HTERT RPE-1 (cell line): ENCODE measurements around the gene PHLDB1.

ENCODE experiments used
- in situ Hi-C: fragments of 300-500 bp; cut with MboI; formaldehyde crosslinking; loops from 4 replicates; pipeline ENCODE4 v1.14.3; 2020; ENCODE audit warnings: low sequenced_read_pairs

The PHLDB1 gene

DNA sequence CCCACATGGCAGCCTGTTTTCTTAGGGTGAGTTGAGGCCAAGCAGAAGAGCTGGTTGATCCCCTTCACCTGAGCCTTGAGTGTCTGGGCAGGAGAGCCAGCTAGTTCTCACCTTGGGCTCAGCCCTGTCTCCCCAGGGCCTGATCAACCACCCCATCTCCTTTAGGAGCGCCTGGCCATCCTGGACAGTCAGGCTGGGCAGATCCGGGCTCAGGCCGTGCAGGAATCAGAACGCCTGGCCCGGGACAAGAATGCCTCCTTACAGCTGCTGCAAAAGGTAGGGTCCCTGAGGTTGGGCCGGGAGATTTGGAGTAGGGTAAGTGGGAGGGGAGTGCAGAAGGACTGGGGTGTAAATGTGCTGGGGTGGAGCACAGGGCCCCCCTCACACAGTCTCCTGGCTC is 31.3 kb downstream of the PHLDB1 start:
- in situ Hi-C loops: no loop called here

DNA sequence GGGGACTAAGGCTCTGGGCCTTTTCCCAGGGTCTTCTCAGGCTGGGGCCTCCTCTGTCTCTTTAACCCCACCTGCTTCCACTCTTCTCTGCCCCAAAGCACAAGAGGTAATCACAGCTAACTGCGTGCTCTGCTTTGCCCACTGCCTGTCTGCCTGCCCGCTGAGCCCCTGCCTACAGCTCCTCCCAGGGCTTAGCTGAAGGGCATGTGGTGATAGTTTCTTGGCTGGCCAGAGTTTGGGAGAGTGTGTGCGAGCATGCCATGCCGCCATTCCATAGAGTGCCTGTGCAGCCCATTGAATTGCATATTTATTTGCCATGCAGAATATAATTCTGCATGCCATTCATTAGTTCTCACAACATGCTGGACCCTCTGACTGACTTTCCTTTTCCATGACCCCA is 32.5 kb downstream of the PHLDB1 start:
- in situ Hi-C loops: no loop called here

DNA sequence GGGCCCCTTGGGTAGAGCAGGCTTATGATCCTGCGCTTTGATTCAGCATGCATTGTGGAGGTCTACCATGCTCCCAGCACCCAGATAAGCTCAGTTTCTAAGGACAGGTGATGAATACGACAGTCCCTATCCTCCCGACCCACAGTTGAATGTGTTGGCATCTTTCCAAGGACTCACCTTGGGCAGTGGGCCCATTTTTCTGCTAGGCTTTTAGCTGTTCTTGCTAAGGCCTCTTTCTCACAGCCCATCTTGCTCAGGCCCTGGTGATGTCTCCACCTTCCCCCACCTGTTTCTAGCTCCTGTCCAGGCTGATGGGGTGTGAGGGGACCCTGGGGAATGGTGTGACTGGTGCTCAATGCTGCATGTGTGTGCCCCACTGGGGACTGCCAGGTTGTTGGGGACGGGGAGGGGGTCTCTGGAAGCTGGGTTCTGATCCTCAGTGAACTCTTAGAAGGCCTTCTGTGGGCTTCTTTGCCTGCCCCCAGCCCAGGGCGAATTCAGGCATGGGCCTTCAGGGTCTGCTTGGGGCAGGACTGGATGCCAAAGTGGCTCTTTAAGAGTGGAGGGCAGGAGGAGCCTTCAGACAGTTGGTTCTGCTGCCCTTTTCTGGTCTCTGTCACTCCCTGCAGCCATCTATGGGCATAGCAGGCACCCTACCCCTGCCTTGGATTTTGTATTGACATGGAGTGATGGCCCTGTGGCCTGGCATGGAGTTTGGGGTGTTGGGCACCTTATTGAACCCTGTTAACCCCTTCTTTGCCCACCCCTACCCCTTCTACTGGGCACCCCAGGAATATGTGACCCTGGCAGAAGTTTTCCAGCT is 33.1 kb downstream of the PHLDB1 start:
- in situ Hi-C loops: no loop called here

DNA sequence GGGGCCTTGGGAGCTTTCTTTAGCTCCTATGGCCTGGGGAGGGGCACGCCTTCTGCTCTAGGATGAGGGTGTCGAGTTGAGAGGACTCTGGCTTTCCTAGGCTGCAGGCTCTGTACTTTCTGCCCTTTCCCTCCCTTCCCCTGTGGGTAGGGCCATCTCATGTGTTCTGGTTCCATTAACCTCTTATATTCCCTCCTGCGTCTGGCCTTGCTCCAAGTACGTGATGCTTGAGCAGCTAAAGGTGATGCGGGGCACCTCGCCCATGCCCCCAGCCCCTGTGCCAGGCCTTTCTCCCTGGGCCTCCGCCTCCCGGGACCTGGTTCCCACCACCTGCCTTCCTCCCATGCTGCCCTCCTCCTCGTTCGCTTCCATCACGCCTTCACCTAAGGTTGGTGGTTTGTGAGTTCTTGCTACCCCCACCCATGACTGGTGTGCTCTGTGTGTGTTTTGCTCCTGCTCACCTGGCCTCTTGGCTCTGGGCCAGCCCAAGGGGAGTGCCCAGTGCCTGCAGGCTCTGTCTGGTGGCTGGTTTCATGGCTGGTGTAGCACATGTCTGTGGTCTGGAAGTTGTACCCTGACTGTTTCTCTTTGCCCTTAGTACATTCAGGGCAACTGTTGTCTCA is 34.1 kb downstream of the PHLDB1 start:
- in situ Hi-C loops: no loop called here

DNA sequence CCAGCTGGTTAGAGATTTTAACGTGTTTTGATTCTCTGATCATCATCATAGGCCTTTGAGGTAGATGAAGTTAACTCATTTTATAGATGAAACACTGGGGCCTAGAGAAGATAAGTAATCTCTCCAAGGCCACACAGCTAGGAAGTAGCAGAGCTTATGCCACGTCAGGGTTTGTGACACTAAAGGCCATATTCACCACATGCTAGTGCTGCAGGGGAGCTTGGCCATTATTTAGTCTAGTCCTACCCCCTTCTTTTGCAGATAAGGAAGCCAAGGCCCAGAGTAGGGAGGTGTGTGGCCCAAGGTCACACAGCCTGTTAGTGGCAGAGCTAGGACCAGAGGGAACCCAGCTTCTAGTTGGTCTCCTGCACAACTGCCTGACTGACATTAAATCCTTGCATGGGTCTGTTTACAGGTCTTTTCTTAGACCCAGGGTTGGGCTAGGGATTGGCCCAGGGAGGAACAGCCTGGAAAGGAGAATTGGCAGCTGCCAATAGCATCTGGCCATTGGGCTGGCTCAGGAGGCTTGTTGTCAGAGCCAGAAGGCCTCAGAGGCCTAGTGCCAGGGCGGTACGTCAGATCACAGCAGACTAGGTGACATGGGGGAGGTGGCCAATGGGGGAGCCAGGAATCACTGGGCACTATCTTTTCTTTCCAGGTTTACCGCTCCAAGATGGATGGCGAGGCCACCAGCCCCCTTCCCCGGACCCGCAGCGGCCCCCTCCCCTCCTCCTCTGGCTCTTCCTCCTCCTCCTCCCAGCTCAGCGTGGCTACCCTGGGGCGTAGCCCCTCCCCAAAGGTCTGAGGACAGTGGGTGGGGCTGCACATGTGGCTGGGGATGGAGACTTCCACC is 36.0 kb downstream of the PHLDB1 start:
- in situ Hi-C loops: no loop called here

DNA sequence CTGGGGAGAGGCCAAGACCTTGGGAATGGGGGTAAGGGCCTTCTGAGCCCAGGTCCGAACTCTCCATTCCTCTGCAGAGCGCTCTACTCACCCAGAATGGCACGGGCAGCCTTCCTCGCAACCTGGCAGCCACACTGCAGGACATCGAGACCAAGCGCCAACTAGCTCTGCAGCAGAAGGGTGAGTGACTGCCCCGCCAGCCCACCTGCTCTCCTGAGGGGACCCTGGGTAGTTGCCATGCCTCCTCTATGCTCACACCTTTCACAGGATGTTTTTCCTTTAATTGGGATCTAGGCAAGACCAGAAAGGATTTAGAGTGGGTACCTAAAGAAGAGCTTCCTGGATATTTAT is 36.6 kb downstream of the PHLDB1 start:
- in situ Hi-C loops: no loop called here

DNA sequence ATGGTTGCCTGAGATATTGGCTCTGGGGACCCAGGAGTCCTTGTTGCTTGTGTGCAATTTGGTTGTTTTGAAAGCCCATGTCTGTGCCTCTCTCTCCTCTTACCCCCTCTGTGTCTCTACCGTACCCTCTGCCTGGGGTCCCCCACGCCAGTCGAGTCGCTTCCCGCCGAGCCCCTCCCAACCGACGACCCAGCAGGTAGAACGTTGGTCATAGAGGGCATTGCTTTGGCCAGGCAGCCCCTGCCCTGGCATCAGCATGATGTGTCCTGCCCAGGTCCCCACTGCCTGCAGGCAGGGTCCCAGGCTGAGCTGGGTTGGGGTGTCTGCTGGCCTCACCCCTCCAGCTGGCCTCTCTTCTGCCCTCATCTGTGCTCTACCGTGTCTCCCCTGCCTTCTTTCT is 37.1 kb downstream of the PHLDB1 start:
- in situ Hi-C loops: no loop called here

DNA sequence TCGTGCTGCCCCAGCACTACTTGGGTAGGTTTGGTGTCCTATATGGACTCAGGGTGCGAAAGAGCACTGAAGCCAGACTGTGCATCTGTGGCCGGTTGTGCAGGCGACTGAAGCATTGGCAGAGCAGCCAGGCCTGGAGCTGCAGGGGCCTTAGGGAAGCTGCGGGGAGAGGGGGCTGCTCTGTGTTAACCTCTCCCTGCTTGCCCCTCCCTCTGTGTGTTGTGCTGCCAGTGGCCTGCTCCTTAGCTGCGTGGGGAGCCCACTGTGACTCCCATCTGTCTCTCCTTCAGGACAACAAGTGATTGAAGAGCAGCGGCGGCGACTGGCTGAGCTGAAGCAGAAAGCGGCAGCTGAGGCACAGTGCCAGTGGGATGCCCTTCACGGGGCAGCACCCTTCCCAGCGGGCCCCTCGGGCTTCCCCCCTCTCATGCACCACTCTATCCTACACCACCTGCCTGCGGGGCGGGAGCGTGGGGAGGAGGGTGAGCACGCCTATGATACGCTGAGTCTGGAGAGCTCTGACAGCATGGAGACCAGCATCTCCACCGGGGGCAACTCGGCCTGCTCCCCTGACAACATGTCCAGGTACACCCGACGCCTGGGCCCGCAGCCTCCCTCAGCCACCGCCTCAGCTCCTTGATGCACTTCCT is 37.8 kb downstream of the PHLDB1 start:
- in situ Hi-C loops: no loop called here

DNA sequence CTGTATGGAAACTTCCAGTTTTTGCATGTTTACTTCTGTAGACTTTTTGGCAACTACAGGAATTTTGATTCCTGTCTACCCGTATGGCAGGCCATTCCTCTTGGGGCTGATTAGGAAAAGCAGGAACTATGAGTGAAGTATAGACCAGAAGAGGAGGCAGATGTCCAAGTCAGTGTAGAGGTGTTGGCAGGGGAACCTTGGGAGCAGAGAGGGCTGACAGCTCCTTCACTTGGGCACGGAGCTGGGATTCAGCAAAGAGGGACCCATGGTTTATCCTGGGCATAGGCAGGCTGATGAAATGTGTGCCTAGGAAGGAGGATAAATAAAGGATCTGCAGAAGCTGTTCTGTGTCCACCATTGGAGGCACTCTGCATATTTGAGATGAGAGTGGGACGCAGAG is 39.0 kb downstream of the PHLDB1 start:
- in situ Hi-C loops: no loop called here

DNA sequence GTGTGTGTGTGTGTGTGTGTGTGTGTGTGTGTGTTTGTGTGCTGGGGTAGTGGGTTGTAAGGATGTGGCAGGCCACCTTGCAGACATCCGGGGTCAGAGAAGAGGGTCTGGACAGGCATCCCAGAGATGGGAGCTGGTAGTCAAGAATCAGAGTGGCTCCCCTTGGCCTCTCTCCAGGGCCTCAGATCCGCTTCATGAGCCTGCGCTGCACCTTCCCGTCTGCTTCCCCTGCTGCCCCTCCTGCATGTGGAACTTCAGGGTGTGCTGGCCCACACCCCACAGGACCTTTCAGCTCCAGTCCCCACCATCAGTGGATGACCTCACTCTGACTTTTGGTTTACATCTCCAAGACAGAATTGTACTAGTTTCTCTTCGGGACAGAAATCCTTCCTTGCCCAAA is 40.9 kb downstream of the PHLDB1 start:
- in situ Hi-C loops: no loop called here

DNA sequence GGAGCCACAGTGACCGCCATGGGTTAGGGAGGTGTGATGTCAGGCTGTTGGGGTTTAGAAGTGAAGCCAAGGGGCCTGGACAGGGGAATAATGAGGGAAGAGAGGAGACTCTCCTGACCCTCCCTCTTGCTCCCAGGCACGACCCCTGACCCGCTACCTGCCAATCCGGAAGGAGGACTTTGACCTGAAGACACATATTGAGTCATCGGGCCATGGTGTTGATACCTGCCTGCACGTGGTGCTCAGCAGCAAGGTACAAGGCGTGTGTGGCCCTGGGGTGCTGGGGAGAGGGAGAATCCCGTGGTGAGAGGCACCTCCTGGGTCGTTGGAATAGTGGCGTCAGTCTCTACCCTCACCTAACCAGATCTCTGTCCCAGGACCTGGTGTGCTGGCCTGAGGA is 42.5 kb downstream of the PHLDB1 start:
- in situ Hi-C loops: no loop called here

DNA sequence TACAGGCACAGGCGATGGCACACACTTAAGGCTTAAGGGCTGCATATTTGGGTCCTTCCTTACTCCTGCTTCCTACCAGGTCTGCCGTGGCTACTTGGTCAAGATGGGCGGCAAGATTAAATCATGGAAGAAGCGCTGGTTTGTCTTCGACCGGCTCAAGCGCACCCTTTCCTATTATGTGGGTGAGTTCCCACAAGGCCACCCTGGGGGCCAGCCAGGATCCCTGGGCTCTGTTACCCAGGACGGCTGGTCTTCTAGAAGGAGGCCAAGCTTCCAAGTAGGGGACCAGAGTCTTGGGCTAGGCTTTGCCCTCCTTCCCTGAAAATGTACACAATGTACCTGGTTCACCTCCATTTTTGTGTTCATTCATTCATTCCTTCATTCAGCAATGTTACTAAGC is 43.0 kb downstream of the PHLDB1 start:
- in situ Hi-C loops: no loop called here

DNA sequence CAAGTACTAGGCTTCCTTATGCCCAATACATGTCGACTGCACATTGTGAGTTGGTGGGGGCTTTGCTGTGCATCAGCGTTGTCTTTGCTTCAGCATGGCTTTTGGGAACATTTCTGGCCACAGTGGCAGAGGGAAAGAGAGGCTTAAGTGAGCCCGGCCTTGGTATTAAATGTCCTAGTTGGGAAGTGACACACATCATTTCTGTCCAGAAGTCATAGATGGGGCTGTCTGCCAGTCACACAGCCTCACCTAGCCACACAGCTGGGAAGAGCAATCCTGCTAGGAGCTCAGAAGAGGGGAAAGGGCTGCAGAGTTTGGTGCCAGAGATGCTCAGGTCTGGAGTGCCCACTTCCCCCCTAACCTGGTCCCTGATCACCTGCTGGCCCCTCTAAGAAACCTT is 44.4 kb downstream of the PHLDB1 start:
- in situ Hi-C loops: no loop called here

DNA sequence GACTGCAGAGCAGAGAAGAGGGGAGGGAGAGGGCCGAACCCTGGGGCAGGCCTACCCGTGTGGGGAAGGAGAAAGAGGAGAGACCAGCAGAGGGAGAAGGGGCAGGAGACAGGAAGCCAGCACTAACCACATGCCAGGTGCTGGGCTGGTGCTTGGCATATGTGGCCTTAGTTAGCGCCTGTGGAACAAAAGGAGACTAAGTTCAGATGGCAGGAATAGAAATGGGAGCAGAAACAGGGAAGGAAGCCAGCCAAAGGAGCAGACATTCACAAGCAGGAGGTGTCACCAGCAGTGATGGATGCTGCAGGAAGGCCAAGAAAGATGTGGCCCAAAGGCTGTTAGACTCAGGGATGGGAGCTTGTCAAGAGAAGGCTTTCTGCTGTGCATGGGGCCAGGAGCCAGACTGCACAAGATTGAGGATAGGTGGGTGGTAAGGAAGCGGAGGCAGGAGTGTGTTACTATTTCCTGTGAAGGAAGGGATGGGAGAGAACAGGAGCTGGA is 45.3 kb downstream of the PHLDB1 start:
- in situ Hi-C loops: no loop called here

DNA sequence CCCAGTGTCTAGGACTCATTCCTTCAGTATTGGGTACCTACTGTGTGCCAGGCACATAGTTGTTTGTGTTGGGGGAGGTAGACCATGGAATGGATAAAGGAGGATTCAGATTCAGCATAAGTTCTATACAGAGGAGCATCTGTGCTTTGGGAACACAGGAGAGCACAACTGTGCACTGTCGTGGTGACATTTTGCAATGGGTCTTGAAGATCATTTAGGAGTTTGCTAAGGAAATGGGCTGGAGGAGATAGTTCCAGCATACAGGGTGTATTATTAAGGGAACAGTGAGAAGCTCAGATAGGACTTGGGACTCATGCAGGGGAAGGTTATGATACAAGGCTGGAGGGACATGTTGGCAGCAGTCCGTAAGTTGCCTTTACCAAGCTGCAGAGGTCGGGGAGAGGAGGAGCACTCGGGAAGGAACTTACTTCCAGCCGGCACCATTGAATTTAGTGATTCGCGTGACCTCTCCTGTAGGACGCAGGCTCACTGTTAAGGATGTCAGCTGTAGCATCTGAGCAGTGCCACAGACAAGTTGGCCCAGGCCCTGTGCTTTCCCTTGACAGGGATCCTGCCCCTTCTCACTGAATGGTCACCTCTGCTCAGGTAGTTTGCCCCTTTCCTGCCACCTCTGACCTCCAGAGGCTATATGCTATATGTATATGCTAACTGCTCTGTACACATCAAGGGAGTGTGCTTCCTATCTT is 46.4 kb downstream of the PHLDB1 start:
- in situ Hi-C loops: no loop called here

DNA sequence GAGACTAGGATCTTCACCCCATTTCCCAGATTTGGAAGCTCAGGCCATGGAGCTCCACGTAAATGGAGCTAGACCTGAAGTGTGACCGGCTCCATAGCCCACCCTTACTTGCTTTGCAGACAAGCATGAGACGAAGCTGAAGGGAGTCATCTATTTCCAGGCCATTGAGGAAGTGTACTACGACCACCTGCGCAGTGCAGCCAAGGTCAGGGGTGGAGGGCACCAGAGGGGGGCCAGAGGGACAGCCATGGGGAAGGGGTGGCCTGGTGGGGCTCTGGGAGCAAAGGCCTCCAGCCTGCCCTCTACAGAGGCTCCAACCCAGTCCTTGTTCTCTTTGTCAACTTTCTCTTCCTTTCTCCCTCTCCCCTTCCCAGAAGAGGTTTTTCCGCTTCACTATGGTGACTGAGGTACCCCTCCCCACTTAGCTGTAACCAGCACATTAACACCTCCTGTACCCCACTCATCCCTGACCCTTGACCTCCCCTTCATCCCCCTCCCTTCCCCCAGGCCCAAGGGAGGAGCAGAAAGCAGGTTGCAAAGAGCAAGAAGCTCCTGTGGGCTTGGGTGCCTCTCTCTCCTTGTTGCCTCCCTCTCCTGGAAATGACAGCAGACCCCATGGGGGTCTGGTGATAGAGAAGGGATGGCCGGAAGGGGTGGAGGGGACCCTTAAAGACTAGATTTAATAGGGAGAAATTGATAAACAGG is 48.2 kb downstream of the PHLDB1 start:
- in situ Hi-C loops: no loop called here

DNA sequence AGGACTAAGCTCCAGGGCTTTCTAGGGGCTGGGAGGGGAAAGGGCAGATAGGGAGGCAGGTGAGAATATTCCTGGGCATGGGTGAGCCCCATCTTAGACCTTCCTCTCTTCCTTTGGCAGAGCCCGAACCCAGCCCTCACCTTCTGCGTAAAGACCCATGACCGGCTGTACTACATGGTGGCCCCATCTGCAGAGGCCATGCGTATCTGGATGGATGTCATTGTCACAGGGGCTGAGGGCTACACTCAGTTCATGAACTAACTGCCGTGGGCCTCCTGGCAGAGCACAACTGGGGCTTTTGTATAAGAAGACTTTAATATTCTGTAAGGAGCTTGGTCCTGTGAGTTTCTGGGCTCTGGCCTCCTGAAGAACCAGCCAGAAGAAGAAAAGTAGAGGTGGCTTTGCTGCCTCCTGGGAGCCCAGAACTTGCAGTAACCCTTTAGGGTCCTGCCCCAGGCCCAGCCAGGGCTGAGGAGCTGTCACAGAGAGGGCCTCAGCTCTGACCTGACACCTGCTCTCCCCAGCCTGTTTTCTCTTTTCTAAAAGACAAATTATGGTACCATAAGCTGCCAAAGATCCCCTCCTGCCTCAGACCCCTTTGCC is 49.2 kb downstream of the PHLDB1 start:
- in situ Hi-C loops: no loop called here

DNA sequence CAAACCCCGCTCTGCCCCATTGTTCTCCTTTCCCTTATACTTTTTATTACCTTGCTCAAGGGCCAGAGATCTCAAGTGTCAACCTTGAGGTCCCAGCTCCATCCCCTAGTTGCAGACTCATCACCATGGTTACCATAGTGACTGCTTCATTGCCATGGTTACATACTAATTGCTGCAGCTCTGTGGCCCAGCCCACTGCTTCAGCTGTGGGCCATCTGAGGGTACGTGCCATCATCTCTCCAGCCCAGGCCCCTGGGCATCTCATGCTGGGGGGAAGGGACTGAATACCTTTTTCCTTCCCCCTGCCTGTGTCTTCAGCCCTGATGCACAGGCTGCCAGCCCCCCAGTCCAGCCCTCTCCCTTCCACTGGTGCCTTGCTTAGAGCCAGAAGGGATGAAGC is 49.8 kb downstream of the PHLDB1 start:
- in situ Hi-C loops: no loop called here

DNA sequence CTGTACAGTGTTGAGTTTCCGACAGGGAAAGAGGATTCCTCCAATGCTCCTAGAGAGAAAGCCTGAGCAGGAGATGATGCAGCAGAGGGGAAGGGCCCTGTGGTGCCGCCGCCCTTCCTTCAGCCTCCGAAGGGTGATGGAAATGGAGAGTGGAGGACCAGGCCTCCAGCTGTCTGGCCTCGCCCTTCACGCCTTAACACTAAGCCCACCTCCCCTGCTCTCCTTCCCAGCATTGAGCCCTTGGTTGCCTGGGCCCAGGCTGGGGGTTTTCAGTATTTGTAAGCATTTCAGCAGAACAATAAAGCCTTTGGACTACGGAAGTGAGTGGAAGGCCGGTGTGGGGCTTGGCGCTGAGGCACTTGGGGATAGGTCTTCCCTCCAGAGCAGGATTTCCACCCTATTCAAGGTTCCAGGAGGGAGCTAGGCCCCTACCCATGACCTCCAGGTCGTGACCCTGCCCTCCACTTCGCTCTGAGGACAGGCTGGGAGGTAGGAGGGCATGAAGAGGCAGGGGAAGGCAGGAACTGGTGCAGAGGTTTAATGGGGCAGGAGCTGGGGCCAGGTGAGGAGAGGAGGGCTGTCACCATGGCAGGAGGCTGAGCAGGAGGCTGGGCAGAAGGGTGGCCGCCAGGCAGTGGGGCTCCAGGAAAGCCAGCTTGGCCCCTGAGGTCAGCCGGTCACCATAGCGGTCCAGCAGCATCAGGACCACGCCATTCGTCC is 50.5 kb downstream of the PHLDB1 start:
- in situ Hi-C loops: no loop called here
